Breast epithelium (tissue), 4 donors: ENCODE measurements around the gene TMEM178A. TPM values are rescaled to one million over a fixed set of nuclear protein-coding genes. Genes with fewer than 3 reads are reported as not detected.

ENCODE experiments used
- DNase-seq, 2 donors: peaks; one replicate each; pipeline ENCODE4 v3.0.0-alpha.2; 2019; ENCODE audit warnings: low spot score in 2 of 2
- H3K27ac ChIP-seq, 2 donors: fragments of 200-600 bp; sonication (generic) in 1 of 2; one replicate each; pipeline ENCODE4 v1.5.1; 2016 to 2019; ENCODE audit warnings: mild to moderate bottlenecking in 1 of 2
- H3K27me3 ChIP-seq, 2 donors: fragments of 200-600 bp; sonication (generic) in 1 of 2; one replicate each; pipeline versions ENCODE4 v1.5.1 to v1.6.0; 2017 to 2019; ENCODE audit warnings: control low read depth in 1 of 2, mild to moderate bottlenecking in 1 of 2
- H3K36me3 ChIP-seq: fragments of 200-600 bp; one replicate; pipeline ENCODE4 v1.5.1; 2019
- H3K4me1 ChIP-seq, 2 donors: fragments of 200-600 bp; sonication (generic); one replicate each; pipeline ENCODE4 v1.5.1; 2016 to 2019; ENCODE audit warnings: control low read depth in 1 of 2
- H3K4me3 ChIP-seq, 3 donors: fragments of 200-600 bp; sonication (generic); 1 replicate in 2 of 3; 2 replicates in 1 of 3; pipeline ENCODE4 v1.5.1; 2016 to 2019; ENCODE audit warnings: mild to moderate bottlenecking in 3 of 3, moderate library complexity in 2 of 3
- H3K9me3 ChIP-seq, 2 donors: fragments of 200-600 bp; sonication (generic) in 1 of 2; one replicate each; pipeline ENCODE4 v1.5.1; 2016 to 2019; ENCODE audit warnings: control low read depth in 1 of 2
- CTCF ChIP-seq, 3 donors: fragments of 450-650 bp; IDR thresholded peaks; one replicate each; pipeline ENCODE4 v1.5.1; 2016 to 2017; ENCODE audit warnings: antibody characterized with exemption in 3 of 3, mild to moderate bottlenecking in 3 of 3, moderate library complexity in 3 of 3
- POLR2A ChIP-seq: fragments of 450-650 bp; IDR thresholded peaks from one replicate; pipeline ENCODE4 v1.6.1; 2016; ENCODE audit warnings: antibody characterized with exemption, mild to moderate bottlenecking, moderate library complexity
- POLR2AphosphoS5 ChIP-seq, 3 donors: sonication (generic); formaldehyde crosslinking; IDR thresholded peaks; one replicate each; pipeline ENCODE4 v1.6.1; 2017; ENCODE audit warnings: antibody characterized with exemption in 3 of 3
- intact Hi-C: fragments of 100-400 bp; cut with DNase I; formaldehyde crosslinking; loops from one replicate; pipeline ENCODE4 v1.15.1; 2023; ENCODE audit warnings: low total_unique reads
- total RNA-seq, 3 donors: library from RNA; depleted of rRNA; stranded (reverse); fragments of >200 nt; gene quantifications; one replicate each; pipeline ENCODE4 v1.1.0, GENCODE V29; 2016

TMEM178A gene
- total RNA-seq, 3 donors from 2014 or later: 1.9 to 9.4 (median 3.6) TPM

GRCh38 chr2:39718483-39718882 lies 52.8 kb downstream of the TMEM178A start:
- Histone ChIP-seq H3K27me3 (no peaks in the 10 kb centered on the region), H3K9me3 (no peaks in the 10 kb centered on the region), H3K27ac (peak overlapping the region in 1 of 2 donors; percentile 27), H3K4me3 (no peak overlapping the region), H3K36me3 (no peaks in the 10 kb centered on the region), H3K4me1 (peaks cover 0 to 2% of the 10 kb centered on the region in 2 donors)
- DNase-seq: no peak
- intact Hi-C loops: no loop called here
- TF ChIP-seq CTCF (IDR thresholded peaks at IDR 0.05) (no peak), POLR2AphosphoS5 (IDR thresholded peaks at IDR 0.05) (no peak), POLR2A (no peak)

GRCh38 chr2:39719317-39719716 lies 53.6 kb downstream of the TMEM178A start:
- Histone ChIP-seq H3K9me3 (no peaks in the 10 kb centered on the region), H3K4me3 (no peak overlapping the region), H3K27me3 (no peaks in the 10 kb centered on the region), H3K4me1 (peaks cover 0 to 7% of the 10 kb centered on the region in 2 donors), H3K27ac (peak overlapping the region; percentile 44 to 55), H3K36me3 (no peaks in the 10 kb centered on the region)
- intact Hi-C loops: no loop called here
- peak in 1 of 2 donors; percentile 84 for DNase-seq
- TF ChIP-seq CTCF (IDR thresholded peaks at IDR 0.05) (no peak), POLR2A (no peak), POLR2AphosphoS5 (IDR thresholded peaks at IDR 0.05) (no peak)

- intact Hi-C loops: no loop called here
- H3K9me3 ChIP-seq: no peaks in the 10 kb centered on the region
- H3K4me3 ChIP-seq: no peak overlapping the region
- no peak for DNase-seq
- TF ChIP-seq POLR2A: no peak
- TF ChIP-seq CTCF (IDR thresholded peaks at IDR 0.05): no peak
- TF ChIP-seq POLR2AphosphoS5 (IDR thresholded peaks at IDR 0.05): no peak
- H3K27ac ChIP-seq: peak overlapping the region; percentile 31 to 53
- peaks cover 0 to 14% of the 10 kb centered on the region in 2 donors for H3K4me1 ChIP-seq
- no peaks in the 10 kb centered on the region for H3K27me3 ChIP-seq
- H3K36me3 ChIP-seq: no peaks in the 10 kb centered on the region
Observed at GRCh38 chr2:39720970-39721369, 55.3 kb downstream of the TMEM178A start.

- no peaks in the 10 kb centered on the region for H3K27me3 ChIP-seq
- no peaks in the 10 kb centered on the region for H3K36me3 ChIP-seq
- TF ChIP-seq CTCF (IDR thresholded peaks at IDR 0.05) (no peak), POLR2A (no peak), POLR2AphosphoS5 (IDR thresholded peaks at IDR 0.05) (no peak)
- intact Hi-C loops: no loop called here
- H3K4me3 ChIP-seq: no peak overlapping the region
- peak overlapping the region; percentile 53 to 87 for H3K27ac ChIP-seq
- peaks cover 0 to 14% of the 10 kb centered on the region in 2 donors for H3K4me1 ChIP-seq
- no peaks in the 10 kb centered on the region for H3K9me3 ChIP-seq
- DNase-seq: no peak
Observed at GRCh38 chr2:39723497-39723896, 57.8 kb downstream of the TMEM178A start.

GRCh38 chr2:39723946-39724827 lies 58.5 kb downstream of the TMEM178A start:
- TF ChIP-seq POLR2AphosphoS5 (IDR thresholded peaks at IDR 0.05) (no peak), CTCF (IDR thresholded peaks at IDR 0.05) (no peak), POLR2A (no peak)
- H3K9me3 ChIP-seq: no peaks in the 10 kb centered on the region
- H3K27me3 ChIP-seq: no peaks in the 10 kb centered on the region
- intact Hi-C loops: no loop called here
- H3K27ac ChIP-seq: peak overlapping the region; percentile 87 to 88
- H3K4me1 ChIP-seq: peaks cover 0 to 14% of the 10 kb centered on the region in 2 donors
- no peak for DNase-seq
- H3K36me3 ChIP-seq: no peaks in the 10 kb centered on the region
- no peak overlapping the region for H3K4me3 ChIP-seq
